VCaP (cell line): ENCODE measurements around the gene MB21D2.

ENCODE experiments used
- H3K27ac ChIP-seq: fragments of 450-650 bp; 2 replicates; pipeline ENCODE4 v1.5.1; 2017
- CTCF ChIP-seq: fragments of 450-650 bp; conservative IDR thresholded peaks from 2 replicates; pipeline ENCODE4 v1.5.1; 2017; ENCODE audit warnings: mild to moderate bottlenecking, moderate library complexity

Gene MB21D2

GRCh38 chr3:192904632-192905289 is 12.9 kb downstream of the MB21D2 start:
- no peak for TF ChIP-seq CTCF
- H3K27ac ChIP-seq, result no peak overlapping the region

GRCh38 chr3:192902549-192902948 is 15.1 kb downstream of the MB21D2 start:
- TF ChIP-seq CTCF, result no peak
- no peak overlapping the region for H3K27ac ChIP-seq

GRCh38 chr3:192901435-192901834 is 16.2 kb downstream of the MB21D2 start:
- no peak overlapping the region for H3K27ac ChIP-seq
- TF ChIP-seq CTCF, result no peak

- no peak overlapping the region for H3K27ac ChIP-seq
- TF ChIP-seq CTCF, result no peak
These were observed 18.1 kb downstream of the MB21D2 start for GRCh38 chr3:192899540-192899982.

- TF ChIP-seq CTCF, result no peak
- H3K27ac ChIP-seq, result no peak overlapping the region
These were observed 20.7 kb downstream of the MB21D2 start for GRCh38 chr3:192897005-192897404.

GRCh38 chr3:192896208-192896607 is 21.4 kb downstream of the MB21D2 start:
- no peak overlapping the region for H3K27ac ChIP-seq
- no peak for TF ChIP-seq CTCF

- no peak overlapping the region for H3K27ac ChIP-seq
- TF ChIP-seq CTCF, result no peak
These were observed 23.0 kb downstream of the MB21D2 start for GRCh38 chr3:192894676-192895075.
